Transverse colon (tissue), 3 donors: ENCODE data around the gene MYO1B.

Experiments
- CTCF ChIP-seq, 5 experiments: fragments of 200-600 bp in 3 of 5; fragments of 450-650 bp in 2 of 5; sonication (generic) in 3 of 5; IDR thresholded peaks; 1 replicate in 2 of 5; 2 replicates in 3 of 5; pipeline ENCODE4 v1.5.1; 2016 to 2017; ENCODE audit warnings: antibody characterized with exemption in 5 of 5, inconsistent platforms in 3 of 5, mild to moderate bottlenecking in 2 of 5, moderate library complexity in 1 of 5
- POLR2A ChIP-seq: fragments of 450-650 bp; IDR thresholded peaks from one replicate; pipeline ENCODE4 v1.6.1; 2016; ENCODE audit warnings: antibody characterized with exemption, mild to moderate bottlenecking, moderate library complexity

DNA sequence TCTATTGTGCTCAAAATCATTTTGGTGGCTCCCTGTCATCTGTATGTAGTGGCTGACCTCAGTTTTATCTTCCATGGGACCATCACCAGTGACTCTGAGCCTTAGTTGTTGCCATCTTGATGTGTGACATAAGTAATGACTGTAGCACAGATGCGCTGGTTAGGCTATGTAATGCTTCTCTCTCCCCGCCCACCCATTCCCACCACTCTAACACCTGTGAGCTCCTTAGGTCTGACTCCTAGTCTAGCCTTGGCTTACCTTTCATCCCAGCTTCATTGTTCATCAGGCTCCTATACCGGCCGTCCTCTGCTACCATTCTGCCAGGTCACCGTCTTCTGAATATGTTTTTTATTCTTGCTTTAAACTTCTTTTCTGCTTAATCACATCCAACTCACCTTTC is 17.2 kb downstream of the MYO1B start:
- TF ChIP-seq CTCF (IDR thresholded peaks at IDR 0.05): no peak
- no peak for TF ChIP-seq POLR2A
